HG02759 (cell line): ENCODE measurements around the gene JMJD4.

ENCODE experiments used
- ATAC-seq: cut with Tn5 transposase; IDR thresholded peaks from one replicate; pipeline ENCODE4 v1.9.1; 2021; ENCODE audit warnings: mild to moderate bottlenecking, moderate library complexity; ENCODE audit not compliant: unreplicated experiment

Gene JMJD4

GRCh38 chr1:227753999-227754711 lies 19.1 kb upstream of the JMJD4 start:
- no peak for ATAC-seq

- ATAC-seq, result no peak
Observed at GRCh38 chr1:227749916-227750710, 15.0 kb upstream of the JMJD4 start.

- no peak for ATAC-seq
Observed at GRCh38 chr1:227749225-227749624, 14.1 kb upstream of the JMJD4 start.

- no peak for ATAC-seq
Observed at GRCh38 chr1:227748496-227749182, 13.5 kb upstream of the JMJD4 start.

GRCh38 chr1:227747948-227748495 lies 12.9 kb upstream of the JMJD4 start:
- ATAC-seq, result no peak

- no peak for ATAC-seq
Observed at GRCh38 chr1:227747382-227747781, 12.3 kb upstream of the JMJD4 start.

GRCh38 chr1:227746676-227747075 lies 11.6 kb upstream of the JMJD4 start:
- no peak for ATAC-seq

- ATAC-seq, result no peak
Observed at GRCh38 chr1:227745568-227746265, 10.6 kb upstream of the JMJD4 start.

- no peak for ATAC-seq
Observed at GRCh38 chr1:227744668-227745067, 9.6 kb upstream of the JMJD4 start.

- ATAC-seq, result no peak
Observed at GRCh38 chr1:227742738-227743715, 7.9 kb upstream of the JMJD4 start.

- ATAC-seq, result no peak
Observed at GRCh38 chr1:227741166-227741870, 6.2 kb upstream of the JMJD4 start.

- ATAC-seq, result no peak
Observed at GRCh38 chr1:227740401-227740960, 5.4 kb upstream of the JMJD4 start.

GRCh38 chr1:227739636-227740035 lies 4.5 kb upstream of the JMJD4 start:
- ATAC-seq, result no peak

GRCh38 chr1:227738820-227739219 lies 3.7 kb upstream of the JMJD4 start:
- ATAC-seq, result no peak

GRCh38 chr1:227736814-227737432 lies 1.8 kb upstream of the JMJD4 start:
- ATAC-seq, result no peak

- ATAC-seq, result no peak
Observed at GRCh38 chr1:227735539-227736285, 610 bp upstream of the JMJD4 start.

GRCh38 chr1:227734546-227734855 lies 601 bp downstream of the JMJD4 start:
- ATAC-seq, result no peak
